KG1 (cell line): Measurements from ENCODE around the gene LHFPL4.
"Not testable (repeated sequence)": the region's sequence is repeated elsewhere in the genome, so short reads cannot be mapped to it uniquely, and the experiment has no call there.

Source experiments
- DNase-seq: peaks from one replicate; lab custom pipeline; 2025; lab: John Stamatoyannopoulos, UW

LHFPL4 gene

GRCh38 chr3:9553021-9553947 is at the start of gene LHFPL4:
Gene LHFPL4 (minus strand): TSS chr3:9553822. CDS start chr3:9552679, 1,143 bp downstream.
- DNase-seq, result no peak

- no peak for DNase-seq
Observed at GRCh38 chr3:9602620-9603019, 49.0 kb upstream of the LHFPL4 start.

GRCh38 chr3:9601006-9601581 is 47.5 kb upstream of the LHFPL4 start:
- not testable (repeated sequence) for DNase-seq

GRCh38 chr3:9600597-9600996 is 47.0 kb upstream of the LHFPL4 start:
- DNase-seq, result no peak

- DNase-seq, result no peak
Observed at GRCh38 chr3:9598783-9599387, 45.3 kb upstream of the LHFPL4 start.

GRCh38 chr3:9595877-9596276 is 42.3 kb upstream of the LHFPL4 start:
- DNase-seq, result no peak

GRCh38 chr3:9591781-9592180 is 38.2 kb upstream of the LHFPL4 start:
- DNase-seq, result not testable (repeated sequence)

- no peak for DNase-seq
Observed at GRCh38 chr3:9590282-9590791, 36.7 kb upstream of the LHFPL4 start.

GRCh38 chr3:9583792-9584191 is 30.2 kb upstream of the LHFPL4 start:
- no peak for DNase-seq

- DNase-seq, result no peak
Observed at GRCh38 chr3:9583371-9583770, 29.7 kb upstream of the LHFPL4 start.

- no peak for DNase-seq
Observed at GRCh38 chr3:9582332-9582731, 28.7 kb upstream of the LHFPL4 start.

GRCh38 chr3:9581742-9582141 is 28.1 kb upstream of the LHFPL4 start:
- no peak for DNase-seq

- DNase-seq, result no peak
Observed at GRCh38 chr3:9569054-9569453, 15.4 kb upstream of the LHFPL4 start.

- DNase-seq, result no peak
Observed at GRCh38 chr3:9565316-9565715, 11.7 kb upstream of the LHFPL4 start.

GRCh38 chr3:9563851-9564250 is 10.2 kb upstream of the LHFPL4 start:
- no peak for DNase-seq

- DNase-seq, result not testable (repeated sequence)
Observed at GRCh38 chr3:9560056-9560455, 6.4 kb upstream of the LHFPL4 start.

GRCh38 chr3:9553948-9554513 is 409 bp upstream of the LHFPL4 start:
- DNase-seq, result no peak

GRCh38 chr3:9552252-9552999 is 1.2 kb downstream of the LHFPL4 start:
- DNase-seq, result no peak

GRCh38 chr3:9550999-9551398 is 2.6 kb downstream of the LHFPL4 start:
- no peak for DNase-seq

GRCh38 chr3:9549600-9549999 is 4.0 kb downstream of the LHFPL4 start:
- DNase-seq, result no peak

GRCh38 chr3:9548991-9549390 is 4.6 kb downstream of the LHFPL4 start:
- no peak for DNase-seq

GRCh38 chr3:9542182-9542581 is 11.4 kb downstream of the LHFPL4 start:
- DNase-seq, result no peak
